ENCODE data around the gene HRAS. TPM values are rescaled to one million over a fixed set of nuclear protein-coding genes. Genes with fewer than 3 reads are reported as not detected.

Gene HRAS
- total RNA-seq, 1 experiment from 2014 or later: 47.2 TPM

DNA sequence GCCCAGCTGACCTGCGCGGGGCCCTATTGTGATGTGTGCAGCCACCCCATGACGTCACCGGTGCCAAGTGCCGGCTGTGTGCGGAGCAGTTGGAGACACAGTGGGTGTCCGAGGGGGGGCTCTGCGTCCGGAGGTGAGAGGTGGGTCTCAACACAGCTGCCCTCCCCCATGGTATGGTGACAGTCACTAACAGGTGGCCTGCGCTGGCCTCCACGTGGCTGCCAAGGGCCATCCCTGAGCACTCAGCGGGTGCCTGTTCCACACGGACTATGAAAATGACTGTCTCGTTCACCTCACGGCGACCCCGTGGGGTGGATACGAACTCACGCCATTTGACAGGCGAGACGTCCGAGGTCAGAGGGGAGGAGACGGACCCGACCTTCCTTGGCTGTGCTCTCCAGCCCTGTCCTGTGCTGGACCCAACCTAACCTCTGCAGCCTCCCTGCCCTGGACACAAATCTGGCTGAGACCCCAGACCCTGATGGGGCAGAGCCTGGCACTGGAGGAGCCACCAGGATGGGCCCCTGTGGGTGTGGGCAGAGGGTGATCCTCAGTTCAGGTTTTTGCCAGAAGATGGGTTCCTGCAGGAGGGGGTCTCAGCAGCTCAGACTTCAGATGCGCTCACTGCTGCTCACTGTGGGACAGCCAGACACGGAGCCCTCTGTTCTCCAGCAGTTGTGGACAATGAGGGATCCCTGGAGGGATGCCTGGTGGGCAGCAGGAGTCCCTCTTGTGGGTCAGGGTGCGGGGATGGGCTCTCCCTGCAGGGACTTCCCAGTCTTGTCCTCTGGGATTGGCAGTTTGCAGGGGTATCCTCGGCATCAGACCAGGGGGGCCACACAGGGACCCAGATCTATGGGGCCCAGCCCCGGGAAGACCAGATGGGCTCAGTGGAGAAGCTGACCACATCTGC, 6.3 kb downstream of the HRAS start:
- Histone ChIP-seq H3K36me3 (ENCODE audit: low read depth) (no peaks in the 10 kb centered on the region), H3K4me1 (replicated peaks; ENCODE audit: insufficient read depth) (no peaks in the 10 kb centered on the region), H3K9me2 (ENCODE audit: insufficient read depth) (no peaks in the 10 kb centered on the region), H3K27me3 (ENCODE audit: insufficient read depth, low read depth) (no peaks in the 10 kb centered on the region), H3K4me2 (no peak overlapping the region), H2AFZ (no peak overlapping the region), H3K4me3 (no peak overlapping the region), H3K9me3 (ENCODE audit: insufficient read depth, low read depth) (no peaks in the 10 kb centered on the region), H3F3A (ENCODE audit: insufficient read depth, low read depth) (no peaks in the 10 kb centered on the region), H3K79me2 (ENCODE audit: low read depth) (0 out of 2 replicates have a peak, but pooled peaks cover 3% of the 10 kb centered on the region), H4K20me1 (ENCODE audit: insufficient read depth) (no peaks in the 10 kb centered on the region), H3K27ac (no peak overlapping the region)
- ChIA-PET POLR2A (ENCODE audit: unreplicated experiment) (no interaction called here), CTCF (no interaction called here)
- intact Hi-C loops (cut with micrococcal nuclease; ENCODE audit: unreplicated experiment): no loop called here
- DNase-seq: no peak
- TF ChIP-seq, protein P1, sequence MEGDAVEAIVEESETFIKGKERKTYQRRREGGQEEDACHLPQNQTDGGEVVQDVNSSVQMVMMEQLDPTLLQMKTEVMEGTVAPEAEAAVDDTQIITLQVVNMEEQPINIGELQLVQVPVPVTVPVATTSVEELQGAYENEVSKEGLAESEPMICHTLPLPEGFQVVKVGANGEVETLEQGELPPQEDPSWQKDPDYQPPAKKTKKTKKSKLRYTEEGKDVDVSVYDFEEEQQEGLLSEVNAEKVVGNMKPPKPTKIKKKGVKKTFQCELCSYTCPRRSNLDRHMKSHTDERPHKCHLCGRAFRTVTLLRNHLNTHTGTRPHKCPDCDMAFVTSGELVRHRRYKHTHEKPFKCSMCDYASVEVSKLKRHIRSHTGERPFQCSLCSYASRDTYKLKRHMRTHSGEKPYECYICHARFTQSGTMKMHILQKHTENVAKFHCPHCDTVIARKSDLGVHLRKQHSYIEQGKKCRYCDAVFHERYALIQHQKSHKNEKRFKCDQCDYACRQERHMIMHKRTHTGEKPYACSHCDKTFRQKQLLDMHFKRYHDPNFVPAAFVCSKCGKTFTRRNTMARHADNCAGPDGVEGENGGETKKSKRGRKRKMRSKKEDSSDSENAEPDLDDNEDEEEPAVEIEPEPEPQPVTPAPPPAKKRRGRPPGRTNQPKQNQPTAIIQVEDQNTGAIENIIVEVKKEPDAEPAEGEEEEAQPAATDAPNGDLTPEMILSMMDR (conservative IDR thresholded peaks at IDR 0.05): no peak
- TF ChIP-seq EZH2 (IDR thresholded peaks at IDR 0.05; ENCODE audit: low read depth): no peak
- no TSS peak for BruUV-seq (replicated peaks)

DNA sequence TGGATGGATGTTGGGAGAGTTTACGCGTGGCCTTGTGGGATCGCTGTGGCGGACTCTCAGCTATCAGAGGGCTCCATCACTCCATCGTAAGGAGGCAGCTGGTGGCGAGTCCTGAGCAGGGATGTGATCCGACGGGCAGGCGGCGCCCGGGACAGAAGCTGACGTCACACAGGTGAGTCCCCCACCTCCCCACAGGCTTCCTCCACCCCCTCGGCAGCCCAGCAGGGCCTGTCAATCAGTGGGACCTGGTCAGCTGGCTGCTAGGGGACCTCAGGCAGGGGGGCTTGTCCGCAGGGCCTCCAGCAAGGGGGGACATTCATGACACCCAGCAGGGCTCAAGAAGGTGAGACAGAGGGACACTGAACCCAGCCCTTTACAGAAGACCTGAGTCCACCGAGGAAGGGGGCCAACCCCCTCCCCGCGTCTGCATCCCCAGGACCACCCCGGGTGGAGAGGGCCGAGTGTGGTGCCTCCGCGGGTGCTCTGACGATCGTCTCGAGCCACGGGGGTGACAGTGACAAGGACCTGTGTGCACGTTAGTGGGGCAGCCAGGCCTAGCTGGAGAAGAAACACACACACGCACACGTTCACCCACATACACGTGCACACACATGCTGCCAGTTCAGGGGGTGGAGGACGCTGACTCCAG, 7.1 kb downstream of the HRAS start:
- ChIA-PET POLR2A (ENCODE audit: unreplicated experiment) (no interaction called here), CTCF (no interaction called here)
- no TSS peak for BruUV-seq (replicated peaks)
- Histone ChIP-seq H3K36me3 (ENCODE audit: low read depth) (no peaks in the 10 kb centered on the region), H3K9me2 (ENCODE audit: insufficient read depth) (no peaks in the 10 kb centered on the region), H3F3A (ENCODE audit: insufficient read depth, low read depth) (no peaks in the 10 kb centered on the region), H4K20me1 (ENCODE audit: insufficient read depth) (no peaks in the 10 kb centered on the region), H3K4me3 (no peak overlapping the region), H3K27me3 (ENCODE audit: insufficient read depth, low read depth) (no peaks in the 10 kb centered on the region), H3K4me2 (no peak overlapping the region), H3K4me1 (replicated peaks; ENCODE audit: insufficient read depth) (no peaks in the 10 kb centered on the region), H2AFZ (no peak overlapping the region), H3K27ac (no peak overlapping the region), H3K9me3 (ENCODE audit: insufficient read depth, low read depth) (no peaks in the 10 kb centered on the region), H3K79me2 (ENCODE audit: low read depth) (no peaks in the 10 kb centered on the region)
- intact Hi-C loops (cut with micrococcal nuclease; ENCODE audit: unreplicated experiment): no loop called here
- TF ChIP-seq EZH2 (IDR thresholded peaks at IDR 0.05; ENCODE audit: low read depth): no peak
- TF ChIP-seq, protein P1 (conservative IDR thresholded peaks at IDR 0.05): no peak
- no peak for DNase-seq

DNA sequence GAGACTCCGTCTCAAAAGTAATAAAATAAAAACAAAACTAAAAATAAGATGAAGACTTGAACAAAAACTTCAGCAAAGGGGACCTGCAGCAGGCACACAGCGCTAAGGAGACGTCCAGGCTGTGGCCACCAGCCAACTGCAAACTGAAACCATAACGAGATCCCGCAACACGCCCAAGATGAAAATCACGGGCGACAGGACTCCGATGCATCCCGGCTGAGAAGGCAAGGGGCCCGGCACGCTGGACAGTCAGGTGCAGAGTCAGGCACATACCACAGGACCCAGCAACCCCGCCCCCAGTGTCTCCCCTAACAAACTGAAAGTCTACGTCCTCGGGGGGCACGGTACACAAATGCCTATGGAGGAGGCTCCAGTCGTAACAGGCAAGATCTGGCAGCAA, 9.2 kb downstream of the HRAS start:
- no peak for TF ChIP-seq EZH2 (IDR thresholded peaks at IDR 0.05; ENCODE audit: low read depth)
- TF ChIP-seq, protein P1 (conservative IDR thresholded peaks at IDR 0.05): no peak

More for the DNA sequence above, 9.2 kb downstream of the HRAS start:
- ChIA-PET POLR2A (ENCODE audit: unreplicated experiment) (no interaction called here), CTCF (no interaction called here)
- no peaks in the 10 kb centered on the region for H3K9me3 ChIP-seq (ENCODE audit: insufficient read depth, low read depth)
- H3K4me3 ChIP-seq: no peak overlapping the region
- DNase-seq: no peak
- H3F3A ChIP-seq (ENCODE audit: insufficient read depth, low read depth): no peaks in the 10 kb centered on the region
- no peaks in the 10 kb centered on the region for H3K9me2 ChIP-seq (ENCODE audit: insufficient read depth)
- H3K27ac ChIP-seq: no peak overlapping the region
- no peak overlapping the region for H3K4me2 ChIP-seq
- H2AFZ ChIP-seq: no peak overlapping the region
- H3K79me2 ChIP-seq (ENCODE audit: low read depth): no peaks in the 10 kb centered on the region
- no peaks in the 10 kb centered on the region for H3K36me3 ChIP-seq (ENCODE audit: low read depth)
- intact Hi-C loops (cut with micrococcal nuclease; ENCODE audit: unreplicated experiment): no loop called here
- H4K20me1 ChIP-seq (ENCODE audit: insufficient read depth): no peaks in the 10 kb centered on the region
- no peaks in the 10 kb centered on the region for H3K27me3 ChIP-seq (ENCODE audit: insufficient read depth, low read depth)
- BruUV-seq (replicated peaks): no TSS peak
- no peaks in the 10 kb centered on the region for H3K4me1 ChIP-seq (replicated peaks; ENCODE audit: insufficient read depth)
